ENCODE results near the gene MYH9. TPM values are rescaled to one million over a fixed set of nuclear protein-coding genes. Genes with fewer than 3 reads are reported as not detected.
A peak's percentile ranks its signal among the peaks of the same experiment; 100 is the strongest.

Gene MYH9
- total RNA-seq, 1 experiment from 2014 or later: 788 TPM

DNA sequence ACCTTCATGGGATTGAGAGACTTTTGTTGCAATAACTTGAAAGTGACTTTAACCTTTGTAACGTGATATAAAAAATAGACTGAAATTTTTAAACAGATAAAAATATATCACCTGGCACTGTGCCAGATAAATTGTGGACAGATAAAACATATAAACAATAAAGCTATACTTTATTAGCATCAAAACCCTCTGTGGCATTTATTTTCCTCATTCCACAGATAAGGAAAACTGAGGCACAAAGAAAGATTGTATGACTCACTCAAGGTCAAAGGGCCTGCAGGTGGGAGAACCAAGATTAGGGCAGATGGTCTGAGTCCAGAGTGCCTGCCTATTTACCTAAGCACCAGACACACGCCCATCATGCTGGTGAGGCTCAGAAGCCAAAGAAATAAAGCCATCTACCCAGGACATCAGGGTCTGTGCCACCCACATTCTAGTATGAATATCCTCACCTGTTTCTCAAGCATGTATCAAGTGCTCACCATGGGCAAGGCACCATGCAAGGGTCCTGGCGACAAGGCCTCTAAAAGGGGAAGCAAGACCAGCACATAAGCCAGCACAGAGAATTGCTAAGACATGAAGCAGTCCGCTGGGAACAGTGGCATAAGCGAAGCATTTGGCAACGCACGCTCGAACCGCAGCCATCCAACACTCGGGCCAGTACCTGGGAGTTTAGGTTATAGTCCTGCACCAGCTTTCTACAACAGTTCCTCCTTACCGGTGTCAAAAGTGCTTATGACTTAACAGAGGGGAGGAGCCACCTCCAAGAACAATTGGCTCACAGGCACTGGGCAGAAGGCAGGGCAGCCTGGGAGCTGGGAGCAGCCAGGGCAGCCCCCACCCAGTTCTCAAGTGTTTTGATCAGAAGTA, 17.6 kb downstream of the MYH9 start:
- Histone ChIP-seq H3K9me3 (ENCODE audit: control insufficient read depth, insufficient read depth, low read depth, low read length) (no peaks in the 10 kb centered on the region), H3K36me3 (ENCODE audit: control insufficient read depth, insufficient read depth, low read length) (no peaks in the 10 kb centered on the region), H3K27me3 (ENCODE audit: control insufficient read depth, insufficient read depth, low read length) (no peaks in the 10 kb centered on the region), H3K4me3 (ENCODE audit: low read depth in 2 of 2, low read length in 2 of 2) (peak overlapping the region; percentile 7 to 35; a peak in 2 of 4 replicates), H3K4me1 (ENCODE audit: control insufficient read depth, insufficient read depth, low read length) (peaks cover 92% of the 10 kb centered on the region), H3K27ac (ENCODE audit: low read length) (peak overlapping the region; percentile 97)
- intact Hi-C loops (cut with micrococcal nuclease; ENCODE audit: unreplicated experiment) (no loop called here), in situ Hi-C loops (cut with HindIII; ENCODE audit: low pct_unique_long_range_greater_than_20kb, low sequenced_read_pairs) (no loop called here)
- ATAC-seq: peak; percentile 29
- ChIA-PET CTCF (interaction anchor here (0.9 kb wide), 1 partner anchor 116 kb away, joined by 3 read pairs; no protein-coding TSS in a partner anchor), POLR2A (interaction anchor here (0.5 kb wide), 1 partner anchor 102 kb away, joined by 3 read pairs; no protein-coding TSS in a partner anchor)
- no peak for DNase-seq (ENCODE audit: low read depth, low spot score)
- peak; percentile 78 for TF ChIP-seq TCF7L2 (IDR thresholded peaks at IDR 0.05; ENCODE audit: low read depth, low read length)
- TF ChIP-seq, protein P1, sequence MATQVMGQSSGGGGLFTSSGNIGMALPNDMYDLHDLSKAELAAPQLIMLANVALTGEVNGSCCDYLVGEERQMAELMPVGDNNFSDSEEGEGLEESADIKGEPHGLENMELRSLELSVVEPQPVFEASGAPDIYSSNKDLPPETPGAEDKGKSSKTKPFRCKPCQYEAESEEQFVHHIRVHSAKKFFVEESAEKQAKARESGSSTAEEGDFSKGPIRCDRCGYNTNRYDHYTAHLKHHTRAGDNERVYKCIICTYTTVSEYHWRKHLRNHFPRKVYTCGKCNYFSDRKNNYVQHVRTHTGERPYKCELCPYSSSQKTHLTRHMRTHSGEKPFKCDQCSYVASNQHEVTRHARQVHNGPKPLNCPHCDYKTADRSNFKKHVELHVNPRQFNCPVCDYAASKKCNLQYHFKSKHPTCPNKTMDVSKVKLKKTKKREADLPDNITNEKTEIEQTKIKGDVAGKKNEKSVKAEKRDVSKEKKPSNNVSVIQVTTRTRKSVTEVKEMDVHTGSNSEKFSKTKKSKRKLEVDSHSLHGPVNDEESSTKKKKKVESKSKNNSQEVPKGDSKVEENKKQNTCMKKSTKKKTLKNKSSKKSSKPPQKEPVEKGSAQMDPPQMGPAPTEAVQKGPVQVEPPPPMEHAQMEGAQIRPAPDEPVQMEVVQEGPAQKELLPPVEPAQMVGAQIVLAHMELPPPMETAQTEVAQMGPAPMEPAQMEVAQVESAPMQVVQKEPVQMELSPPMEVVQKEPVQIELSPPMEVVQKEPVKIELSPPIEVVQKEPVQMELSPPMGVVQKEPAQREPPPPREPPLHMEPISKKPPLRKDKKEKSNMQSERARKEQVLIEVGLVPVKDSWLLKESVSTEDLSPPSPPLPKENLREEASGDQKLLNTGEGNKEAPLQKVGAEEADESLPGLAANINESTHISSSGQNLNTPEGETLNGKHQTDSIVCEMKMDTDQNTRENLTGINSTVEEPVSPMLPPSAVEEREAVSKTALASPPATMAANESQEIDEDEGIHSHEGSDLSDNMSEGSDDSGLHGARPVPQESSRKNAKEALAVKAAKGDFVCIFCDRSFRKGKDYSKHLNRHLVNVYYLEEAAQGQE (IDR thresholded peaks at IDR 0.05; ENCODE audit: insufficient read depth in 1 of 2, low read depth in 2 of 2, low read length in 1 of 2): no peak
- no peak for TF ChIP-seq SIN3A (IDR thresholded peaks at IDR 0.05; ENCODE audit: borderline replicate concordance, insufficient read depth, low read depth, low read length)
- peak; percentile 25; the same call in 1 of the 2 replicates for TF ChIP-seq POLR2AphosphoS5 (IDR thresholded peaks at IDR 0.05; ENCODE audit: low read depth, low read length)
- no TSS peak for BruUV-seq (replicated peaks)

DNA sequence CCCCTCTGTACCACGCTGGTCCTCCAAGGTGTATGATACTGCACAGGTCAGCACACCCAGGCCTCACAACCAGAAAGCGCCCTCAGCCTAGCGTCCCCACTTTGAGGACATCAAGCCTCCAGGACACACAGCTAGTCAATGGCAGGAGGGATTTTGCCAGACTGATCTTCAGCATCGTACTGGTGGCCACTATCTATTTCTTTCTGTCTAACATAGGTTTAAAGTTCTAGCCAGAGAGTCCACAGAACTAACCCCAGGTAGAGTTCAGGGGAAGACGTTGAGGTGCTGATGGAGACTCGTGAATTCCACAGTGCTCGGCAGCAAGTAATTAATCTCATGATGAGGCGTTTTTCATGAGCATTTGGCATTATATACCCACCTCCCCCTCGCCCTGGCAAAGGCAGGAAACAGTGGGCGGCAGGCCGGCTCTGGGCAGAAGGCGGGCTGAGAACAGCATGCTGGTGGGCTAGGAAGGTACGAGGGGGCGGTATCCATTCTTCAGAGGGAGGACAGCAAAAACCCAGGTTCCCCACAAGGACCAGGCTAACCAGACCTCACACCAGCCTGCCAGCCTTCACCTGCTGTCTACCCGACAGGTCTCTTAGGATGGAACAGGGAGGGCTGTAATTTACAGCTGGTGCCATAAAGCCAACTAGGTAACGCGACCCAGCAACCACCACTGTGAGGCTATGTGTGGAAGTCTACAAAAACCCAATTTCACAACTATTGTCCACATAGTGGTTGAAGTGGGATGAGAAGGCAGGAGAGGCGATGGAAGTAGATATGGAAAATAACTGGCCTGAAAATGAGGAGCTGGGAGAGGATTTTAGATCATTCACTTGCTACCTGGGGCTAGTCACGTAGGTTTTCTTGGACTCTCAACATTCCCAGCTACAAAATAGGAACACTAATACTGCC, 18.5 kb downstream of the MYH9 start:
- H3K9me3 ChIP-seq (ENCODE audit: control insufficient read depth, insufficient read depth, low read depth, low read length): no peaks in the 10 kb centered on the region
- peaks cover 91% of the 10 kb centered on the region for H3K4me1 ChIP-seq (ENCODE audit: control insufficient read depth, insufficient read depth, low read length)
- in situ Hi-C loops (cut with HindIII; ENCODE audit: low pct_unique_long_range_greater_than_20kb, low sequenced_read_pairs) (no loop called here), intact Hi-C loops (cut with micrococcal nuclease; ENCODE audit: unreplicated experiment) (no loop called here)
- peak overlapping the region; percentile 3 to 10; a peak in 3 of 4 replicates for H3K4me3 ChIP-seq (ENCODE audit: low read depth in 2 of 2, low read length in 2 of 2)
- no peak for DNase-seq (ENCODE audit: low read depth, low spot score)
- ChIA-PET POLR2A (no interaction called here), CTCF (interaction anchor here (0.5 to 0.9 kb wide), 2 partner anchors 117 to 601 kb away, joined by 3 to 4 read pairs; no protein-coding TSS in a partner anchor)
- peak; percentile 7 for ATAC-seq
- BruUV-seq (replicated peaks): no TSS peak
- TF ChIP-seq SIN3A (IDR thresholded peaks at IDR 0.05; ENCODE audit: borderline replicate concordance, insufficient read depth, low read depth, low read length) (0 out of 2 replicates have a peak, but pooled peaks have one; percentile 24), POLR2AphosphoS5 (IDR thresholded peaks at IDR 0.05; ENCODE audit: low read depth, low read length) (no peak)
- H3K27ac ChIP-seq (ENCODE audit: low read length): peak overlapping the region; percentile 97
- no peaks in the 10 kb centered on the region for H3K36me3 ChIP-seq (ENCODE audit: control insufficient read depth, insufficient read depth, low read length)
- H3K27me3 ChIP-seq (ENCODE audit: control insufficient read depth, insufficient read depth, low read length): no peaks in the 10 kb centered on the region

Data from Panc1 (cell line).